ENCODE data around the gene ABCA9. TPM values are rescaled to one million over a fixed set of nuclear protein-coding genes. Genes with fewer than 3 reads are reported as not detected.

The ABCA9 gene
- total RNA-seq, 4 donors from 2014 or later = 6.0 to 38.2 (median 8.5) TPM

DNA sequence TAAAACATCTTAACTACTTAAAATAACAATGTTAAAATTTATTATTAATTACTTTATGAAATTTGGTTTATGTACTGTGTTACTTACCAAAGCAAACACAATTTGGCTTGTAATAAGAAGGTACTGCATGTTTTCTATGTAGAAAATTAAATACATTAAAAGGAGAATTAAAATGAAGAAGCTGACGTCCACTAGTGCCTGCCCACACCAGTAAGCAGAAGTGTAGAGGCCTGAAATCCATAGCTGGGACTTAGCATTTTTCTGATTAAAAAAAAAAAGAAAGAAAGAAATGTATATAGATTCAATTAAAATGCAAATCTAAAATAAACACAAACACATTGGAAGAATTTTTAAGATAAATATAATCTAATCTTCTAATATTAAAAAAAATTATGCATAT lies 35.8 kb upstream of the ABCA9 start:
- in situ Hi-C loops (cut with MboI; ENCODE audit: low sequenced_read_pairs in 4 of 4) (no loop called here), intact Hi-C loops (cut with DNase I; ENCODE audit: low total_unique reads) (no loop called here)
- TF ChIP-seq, protein P1, sequence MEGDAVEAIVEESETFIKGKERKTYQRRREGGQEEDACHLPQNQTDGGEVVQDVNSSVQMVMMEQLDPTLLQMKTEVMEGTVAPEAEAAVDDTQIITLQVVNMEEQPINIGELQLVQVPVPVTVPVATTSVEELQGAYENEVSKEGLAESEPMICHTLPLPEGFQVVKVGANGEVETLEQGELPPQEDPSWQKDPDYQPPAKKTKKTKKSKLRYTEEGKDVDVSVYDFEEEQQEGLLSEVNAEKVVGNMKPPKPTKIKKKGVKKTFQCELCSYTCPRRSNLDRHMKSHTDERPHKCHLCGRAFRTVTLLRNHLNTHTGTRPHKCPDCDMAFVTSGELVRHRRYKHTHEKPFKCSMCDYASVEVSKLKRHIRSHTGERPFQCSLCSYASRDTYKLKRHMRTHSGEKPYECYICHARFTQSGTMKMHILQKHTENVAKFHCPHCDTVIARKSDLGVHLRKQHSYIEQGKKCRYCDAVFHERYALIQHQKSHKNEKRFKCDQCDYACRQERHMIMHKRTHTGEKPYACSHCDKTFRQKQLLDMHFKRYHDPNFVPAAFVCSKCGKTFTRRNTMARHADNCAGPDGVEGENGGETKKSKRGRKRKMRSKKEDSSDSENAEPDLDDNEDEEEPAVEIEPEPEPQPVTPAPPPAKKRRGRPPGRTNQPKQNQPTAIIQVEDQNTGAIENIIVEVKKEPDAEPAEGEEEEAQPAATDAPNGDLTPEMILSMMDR (IDR thresholded peaks at IDR 0.05 in 4 of 5, conservative IDR thresholded peaks at IDR 0.05 in 1 of 5) = no peak
- TF ChIP-seq POLR2A (IDR thresholded peaks at IDR 0.05) = no peak
- no peak overlapping the region for H3K4me3 ChIP-seq
- H3K27ac ChIP-seq = no peak overlapping the region
- no peak for ATAC-seq
- H3K9me3 ChIP-seq = no peaks in the 10 kb centered on the region
- H3K4me1 ChIP-seq = peaks cover 0 to 9% of the 10 kb centered on the region in 2 donors
- H3K36me3 ChIP-seq = peaks cover 0 to 61% of the 10 kb centered on the region in 2 donors
- no peak for DNase-seq
- H3K27me3 ChIP-seq = no peaks in the 10 kb centered on the region

DNA sequence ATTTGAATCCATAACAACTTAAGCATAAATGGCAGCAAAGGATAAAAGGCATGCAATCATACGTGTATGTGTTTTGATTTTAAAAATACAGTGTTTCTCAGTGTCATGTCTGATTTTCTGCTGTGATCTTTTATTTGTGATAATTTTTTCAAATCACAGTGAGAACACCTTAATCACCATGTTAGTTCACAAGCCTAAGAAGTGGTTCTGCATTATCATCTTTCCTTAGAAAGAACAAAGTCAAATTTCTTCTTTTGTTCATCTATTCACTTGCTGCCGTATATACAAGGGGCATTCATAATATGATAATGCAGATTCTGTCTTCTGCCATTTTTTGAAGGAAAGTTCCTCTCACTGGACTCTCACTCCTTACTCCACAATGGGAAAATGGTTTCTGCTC lies 33.3 kb upstream of the ABCA9 start:
- peaks cover 0 to 3% of the 10 kb centered on the region in 2 donors for H3K4me1 ChIP-seq
- intact Hi-C loops (cut with DNase I; ENCODE audit: low total_unique reads) = no loop called here
- in situ Hi-C loops (cut with MboI; ENCODE audit: low sequenced_read_pairs in 4 of 4) = no loop called here

DNA sequence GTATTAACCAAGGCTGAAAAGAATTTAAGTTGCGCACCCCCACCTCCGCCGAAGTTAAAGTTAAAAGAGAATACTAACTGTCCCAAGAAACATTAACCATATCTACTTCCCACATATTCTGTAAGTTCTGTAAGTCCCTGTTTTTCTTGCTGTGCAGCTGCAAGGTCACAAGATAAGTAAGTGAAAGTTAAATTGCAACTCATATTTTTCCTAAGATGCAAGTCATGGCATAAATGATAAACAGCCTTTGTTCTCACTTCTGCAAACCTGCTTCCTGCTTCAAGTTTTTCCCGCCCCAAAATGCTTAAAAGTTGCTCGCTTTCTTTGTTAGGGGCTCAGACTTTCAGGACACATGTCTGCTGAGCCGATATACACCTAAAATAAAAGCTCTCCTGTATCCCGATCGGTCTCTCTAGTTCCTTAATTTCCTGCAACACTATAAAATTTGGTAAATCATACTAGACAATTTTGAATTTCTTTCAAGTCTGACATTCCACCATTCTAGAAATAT lies 32.6 kb upstream of the ABCA9 start:
- H3K27ac ChIP-seq = no peak overlapping the region
- no peak for TF ChIP-seq POLR2A (IDR thresholded peaks at IDR 0.05)
- TF ChIP-seq, protein P1 (IDR thresholded peaks at IDR 0.05 in 4 of 5, conservative IDR thresholded peaks at IDR 0.05 in 1 of 5) = no peak
- intact Hi-C loops (cut with DNase I; ENCODE audit: low total_unique reads) = no loop called here
- no peak for ATAC-seq
- H3K4me1 ChIP-seq = no peaks in the 10 kb centered on the region
- DNase-seq = no peak
- in situ Hi-C loops (cut with MboI; ENCODE audit: low sequenced_read_pairs in 4 of 4) = no loop called here
- no peaks in the 10 kb centered on the region for H3K9me3 ChIP-seq
- H3K4me3 ChIP-seq = no peak overlapping the region
- no peaks in the 10 kb centered on the region for H3K27me3 ChIP-seq
- H3K36me3 ChIP-seq = peaks cover 0 to 67% of the 10 kb centered on the region in 2 donors

More for the DNA sequence above, 33.3 kb upstream of the ABCA9 start:
- Histone ChIP-seq H3K27me3 (no peaks in the 10 kb centered on the region), H3K9me3 (no peaks in the 10 kb centered on the region), H3K27ac (no peak overlapping the region), H3K36me3 (peaks cover 0 to 60% of the 10 kb centered on the region in 2 donors), H3K4me3 (no peak overlapping the region)
- no peak for DNase-seq
- ATAC-seq = no peak
- TF ChIP-seq, protein P1 (IDR thresholded peaks at IDR 0.05 in 4 of 5, conservative IDR thresholded peaks at IDR 0.05 in 1 of 5) = no peak
- no peak for TF ChIP-seq POLR2A (IDR thresholded peaks at IDR 0.05)

DNA sequence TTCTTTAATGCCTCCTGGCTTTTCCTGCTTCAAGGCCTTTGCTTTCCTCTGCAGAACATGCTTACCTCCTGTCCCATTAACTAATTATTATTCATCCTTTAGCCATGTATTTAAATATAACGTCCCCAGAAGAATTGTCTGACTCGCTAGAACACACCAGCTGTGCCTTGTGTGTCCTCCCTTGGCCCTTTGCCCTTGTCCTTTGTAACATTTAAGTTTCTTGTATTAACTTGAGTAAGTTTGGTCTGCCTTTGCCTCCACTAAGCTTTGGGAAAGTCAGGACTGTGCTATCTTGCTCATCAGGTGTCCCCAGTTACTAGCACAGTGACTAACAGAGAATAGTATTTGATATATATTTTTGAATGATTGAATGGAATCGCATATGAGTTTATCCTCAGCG lies 29.6 kb upstream of the ABCA9 start:
- H3K4me1 ChIP-seq = no peaks in the 10 kb centered on the region
- H3K27ac ChIP-seq = no peak overlapping the region
- no peaks in the 10 kb centered on the region for H3K27me3 ChIP-seq
- no peak for DNase-seq
- intact Hi-C loops (cut with DNase I; ENCODE audit: low total_unique reads) (no loop called here), in situ Hi-C loops (cut with MboI; ENCODE audit: low sequenced_read_pairs in 4 of 4) (no loop called here)
- TF ChIP-seq POLR2A (IDR thresholded peaks at IDR 0.05) = no peak
- TF ChIP-seq, protein P1 (IDR thresholded peaks at IDR 0.05 in 4 of 5, conservative IDR thresholded peaks at IDR 0.05 in 1 of 5) = no peak
- peaks cover 3 to 62% of the 10 kb centered on the region in 2 donors for H3K36me3 ChIP-seq
- no peak overlapping the region for H3K4me3 ChIP-seq
- H3K9me3 ChIP-seq = no peaks in the 10 kb centered on the region
- ATAC-seq = no peak

DNA sequence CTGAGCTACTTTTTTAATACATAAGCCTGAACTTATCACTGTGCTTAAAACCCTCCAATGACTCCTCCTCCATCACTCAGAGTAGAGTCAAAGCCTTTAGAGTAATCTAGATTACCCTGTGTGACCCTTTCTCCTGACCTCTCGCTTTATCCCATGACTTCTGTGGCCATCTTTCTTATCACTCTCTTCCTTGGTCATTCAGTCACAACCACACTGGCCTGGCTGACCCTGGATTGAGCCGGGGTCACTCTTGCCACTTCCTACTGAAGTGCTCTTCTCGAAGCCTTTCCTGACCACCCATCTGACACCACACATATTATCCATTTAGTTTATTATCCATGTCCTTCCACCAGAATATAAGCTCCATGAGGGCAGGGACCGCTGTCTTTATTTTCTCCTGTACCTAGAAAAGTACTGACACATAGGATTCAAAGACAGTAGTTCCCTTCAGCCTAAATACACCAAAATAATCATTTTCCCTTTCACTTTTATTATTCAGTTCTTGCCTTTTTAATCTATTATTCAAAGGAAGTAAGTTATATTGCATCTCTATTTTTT lies 28.0 kb upstream of the ABCA9 start:
- peaks cover 8 to 62% of the 10 kb centered on the region in 2 donors for H3K36me3 ChIP-seq
- no peak overlapping the region for H3K4me3 ChIP-seq
- intact Hi-C loops (cut with DNase I; ENCODE audit: low total_unique reads) (no loop called here), in situ Hi-C loops (cut with MboI; ENCODE audit: low sequenced_read_pairs in 4 of 4) (no loop called here)
- no peak for DNase-seq
- TF ChIP-seq, protein P1 (IDR thresholded peaks at IDR 0.05 in 4 of 5, conservative IDR thresholded peaks at IDR 0.05 in 1 of 5) = no peak
- no peak for TF ChIP-seq POLR2A (IDR thresholded peaks at IDR 0.05)
- H3K27ac ChIP-seq = no peak overlapping the region
- no peaks in the 10 kb centered on the region for H3K4me1 ChIP-seq
- no peaks in the 10 kb centered on the region for H3K9me3 ChIP-seq
- ATAC-seq = no peak
- no peaks in the 10 kb centered on the region for H3K27me3 ChIP-seq
